22Rv1 (cell line): ENCODE data around the gene SLC66A1.

ENCODE experiments used
- H3K27ac ChIP-seq: fragments of 450-650 bp; 2 replicates; pipeline ENCODE4 v1.5.1; 2017
- ZFX ChIP-seq: fragments of 450-650 bp; IDR thresholded peaks from 2 replicates; pipeline ENCODE4 v1.6.1; 2017; ENCODE audit warnings: antibody characterized with exemption, borderline replicate concordance
- TF ChIP-seq, protein P1 (sequence below): fragments of 450-650 bp; IDR thresholded peaks from 2 replicates; pipeline ENCODE4 v1.5.1; 2017; ENCODE audit warnings: mild to moderate bottlenecking

Gene SLC66A1

DNA sequence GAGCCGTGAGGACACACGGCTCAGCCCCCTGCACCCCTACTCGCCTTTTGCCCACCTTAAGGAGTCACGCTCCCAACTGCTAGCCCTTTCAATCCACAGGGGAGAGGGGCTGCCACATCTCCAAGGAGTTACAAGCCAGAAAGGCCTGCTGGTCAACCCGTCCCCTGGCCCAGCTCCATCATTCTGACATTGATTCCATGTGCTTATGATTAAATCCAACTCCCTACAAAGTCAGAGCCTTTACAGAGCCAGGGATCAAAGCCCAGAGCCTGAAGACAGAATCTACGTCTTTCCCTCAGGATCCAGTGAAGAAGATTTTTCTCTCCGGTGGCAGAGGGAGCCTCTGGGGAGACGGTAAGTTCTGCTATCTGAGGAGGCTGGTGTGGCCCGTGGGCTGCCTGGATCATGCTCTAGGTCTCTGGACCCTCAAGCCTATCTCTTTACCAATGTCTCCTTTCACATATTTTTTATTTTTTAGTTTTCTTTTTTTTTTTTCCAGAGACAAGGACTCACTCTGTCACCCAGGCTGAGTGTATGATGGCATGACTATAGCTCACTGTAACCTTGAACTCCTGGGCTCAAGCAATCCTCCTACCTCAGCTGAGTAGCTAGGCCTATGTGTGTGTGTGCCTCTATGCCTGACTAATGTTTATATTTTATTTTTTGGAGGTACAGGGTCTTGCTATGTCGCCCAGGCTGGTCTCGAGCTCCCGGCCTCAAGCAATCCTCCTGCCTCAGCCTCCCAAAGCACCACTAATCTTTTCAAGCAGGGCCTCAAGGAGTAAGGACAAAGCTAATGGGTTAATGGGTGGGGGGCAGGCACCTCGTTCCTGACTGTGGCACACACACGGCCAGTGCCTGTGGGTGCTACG, 61.3 kb downstream of the SLC66A1 start:
- no peak for TF ChIP-seq ZFX
- TF ChIP-seq, protein P1, sequence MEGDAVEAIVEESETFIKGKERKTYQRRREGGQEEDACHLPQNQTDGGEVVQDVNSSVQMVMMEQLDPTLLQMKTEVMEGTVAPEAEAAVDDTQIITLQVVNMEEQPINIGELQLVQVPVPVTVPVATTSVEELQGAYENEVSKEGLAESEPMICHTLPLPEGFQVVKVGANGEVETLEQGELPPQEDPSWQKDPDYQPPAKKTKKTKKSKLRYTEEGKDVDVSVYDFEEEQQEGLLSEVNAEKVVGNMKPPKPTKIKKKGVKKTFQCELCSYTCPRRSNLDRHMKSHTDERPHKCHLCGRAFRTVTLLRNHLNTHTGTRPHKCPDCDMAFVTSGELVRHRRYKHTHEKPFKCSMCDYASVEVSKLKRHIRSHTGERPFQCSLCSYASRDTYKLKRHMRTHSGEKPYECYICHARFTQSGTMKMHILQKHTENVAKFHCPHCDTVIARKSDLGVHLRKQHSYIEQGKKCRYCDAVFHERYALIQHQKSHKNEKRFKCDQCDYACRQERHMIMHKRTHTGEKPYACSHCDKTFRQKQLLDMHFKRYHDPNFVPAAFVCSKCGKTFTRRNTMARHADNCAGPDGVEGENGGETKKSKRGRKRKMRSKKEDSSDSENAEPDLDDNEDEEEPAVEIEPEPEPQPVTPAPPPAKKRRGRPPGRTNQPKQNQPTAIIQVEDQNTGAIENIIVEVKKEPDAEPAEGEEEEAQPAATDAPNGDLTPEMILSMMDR = no peak
- H3K27ac ChIP-seq = no peak overlapping the region

DNA sequence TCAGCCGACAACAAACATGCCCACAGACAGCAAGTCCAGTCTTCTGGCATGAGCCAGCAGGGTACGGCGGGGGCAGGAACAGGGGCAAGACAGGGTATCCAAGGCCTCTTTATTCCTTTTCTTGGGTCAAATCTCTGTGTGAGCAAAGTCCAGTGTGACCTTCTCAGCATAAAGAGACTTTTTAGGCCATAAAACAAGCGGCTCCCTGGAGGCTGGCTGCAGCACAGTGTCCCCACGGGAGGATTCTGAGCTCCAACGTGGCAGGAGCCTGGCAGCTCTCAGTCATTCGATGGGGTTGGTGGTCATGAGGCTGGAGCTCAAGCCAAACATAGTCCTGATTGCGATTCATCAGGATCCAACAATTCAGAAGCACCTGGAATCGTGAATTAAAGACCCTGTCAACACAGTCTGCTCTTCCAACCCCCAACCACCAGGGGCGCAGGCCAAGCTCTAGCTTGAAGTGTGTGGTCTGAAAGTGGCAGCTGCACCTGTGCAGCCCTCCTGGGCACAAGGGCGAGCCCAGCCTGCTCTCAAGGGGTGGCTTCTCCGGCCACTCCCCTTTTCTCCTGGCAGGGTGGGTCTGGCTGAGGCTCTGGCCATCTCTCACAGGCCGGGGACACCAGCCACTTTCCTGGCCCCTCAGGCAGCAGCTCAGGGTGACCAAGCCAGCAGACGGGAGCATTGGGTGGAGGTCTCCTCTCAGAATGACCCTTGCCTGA, 62.1 kb downstream of the SLC66A1 start:
- H3K27ac ChIP-seq = no peak overlapping the region
- no peak for TF ChIP-seq ZFX
- TF ChIP-seq, protein P1 = no peak

DNA sequence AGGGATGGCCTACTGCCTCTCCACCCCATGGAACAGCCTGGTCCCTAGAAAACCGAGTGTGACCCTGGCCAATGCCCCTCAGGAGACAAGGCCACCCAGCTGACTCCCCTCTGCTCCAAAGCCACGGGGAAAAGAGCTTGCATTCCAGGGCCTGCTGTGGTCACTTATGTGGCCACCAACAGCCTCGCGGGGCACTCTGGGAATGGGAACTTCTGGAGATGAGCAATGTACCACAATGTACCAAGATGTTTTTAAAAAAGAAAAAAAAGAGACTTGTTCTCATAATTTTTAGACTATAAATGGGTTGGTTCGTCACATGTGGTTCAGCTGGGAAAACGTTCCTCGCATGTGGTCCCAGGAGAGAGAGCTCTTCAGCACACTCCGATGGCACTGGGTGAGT, 62.8 kb downstream of the SLC66A1 start:
- TF ChIP-seq, protein P1 = no peak
- TF ChIP-seq ZFX = no peak
- no peak overlapping the region for H3K27ac ChIP-seq

DNA sequence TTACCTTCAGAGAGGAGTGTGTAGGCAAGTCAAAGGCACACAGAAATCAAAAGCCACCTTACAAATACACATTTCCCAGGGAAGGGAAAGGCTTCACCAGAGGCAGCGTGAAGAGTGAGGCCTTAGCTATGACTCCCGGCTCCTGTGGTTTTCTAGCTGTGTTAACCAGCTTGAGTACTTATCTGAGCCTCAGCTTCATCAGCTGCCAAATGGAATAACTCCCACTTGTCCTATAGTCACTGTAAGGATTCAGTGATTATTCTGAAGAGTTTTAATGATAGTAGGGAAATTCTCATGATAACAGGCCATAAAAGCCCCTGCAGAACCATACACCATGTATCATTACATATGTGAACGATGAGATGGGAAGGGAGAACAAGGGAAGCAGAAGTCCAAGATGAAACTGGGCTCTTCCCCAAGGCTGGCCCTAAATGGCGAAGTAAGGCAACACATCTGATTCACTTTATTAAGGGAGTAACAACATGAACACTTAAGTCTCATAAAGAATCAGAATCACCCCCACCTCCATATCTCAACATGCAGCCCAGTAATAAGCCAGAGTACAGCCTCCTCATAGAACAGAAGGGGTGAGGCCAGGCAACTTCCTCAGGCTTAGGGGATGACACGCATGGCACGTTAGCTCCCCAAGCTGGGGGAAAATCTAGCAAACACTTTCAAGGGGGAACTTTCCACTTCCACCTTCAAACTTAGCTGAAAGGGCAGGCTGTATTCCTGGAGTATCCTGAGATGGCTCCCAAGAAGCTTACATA, 63.7 kb downstream of the SLC66A1 start:
- TF ChIP-seq ZFX = no peak
- TF ChIP-seq, protein P1 = no peak
- no peak overlapping the region for H3K27ac ChIP-seq

DNA sequence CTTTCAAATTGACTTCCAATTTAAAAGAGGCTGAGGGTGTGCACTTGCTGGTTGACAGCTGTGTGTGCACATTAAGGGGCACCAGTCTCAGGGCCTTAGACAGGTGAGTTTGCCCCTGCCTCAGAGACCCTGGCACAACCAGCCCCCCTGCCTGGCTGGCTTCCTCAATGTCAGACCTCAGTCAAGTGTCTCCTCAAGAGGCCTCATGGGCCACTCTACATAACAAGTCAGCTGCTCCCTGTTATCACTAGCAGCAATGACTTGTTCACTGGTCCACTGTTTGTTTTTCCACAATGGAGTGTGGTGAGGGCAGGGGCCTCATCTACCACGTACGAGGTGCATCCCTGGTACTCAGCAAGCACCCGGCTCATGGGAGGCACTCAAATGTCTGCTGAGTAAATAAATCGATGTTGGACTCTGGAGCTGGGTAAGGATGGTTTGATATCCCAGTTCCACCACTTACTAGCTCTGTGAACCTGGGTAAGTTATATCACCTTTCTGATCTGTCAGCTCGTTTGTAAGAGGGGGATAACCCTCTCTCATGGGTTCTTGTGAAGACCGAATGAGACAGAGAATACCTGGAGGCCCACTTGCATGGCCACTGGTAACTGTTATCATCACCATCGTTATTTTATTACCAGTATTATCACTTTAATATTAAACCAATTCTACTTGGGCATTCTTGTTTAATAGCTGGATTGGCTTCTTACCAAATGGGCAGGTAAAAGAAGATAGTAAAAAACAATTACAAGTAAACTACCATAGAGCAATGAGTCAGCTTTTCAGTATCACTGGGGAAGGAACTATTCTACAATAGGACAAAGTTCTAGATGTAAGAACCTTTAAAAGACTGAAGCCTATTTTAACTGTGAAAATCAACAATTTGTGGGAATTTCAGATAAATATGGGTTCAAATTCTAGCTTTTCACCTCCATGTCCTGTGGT, 64.6 kb downstream of the SLC66A1 start:
- TF ChIP-seq, protein P1 = no peak
- TF ChIP-seq ZFX = no peak
- H3K27ac ChIP-seq = no peak overlapping the region
